HG03103 (cell line): ENCODE results near the gene TGFBR3.
A peak's percentile ranks its signal among the peaks of the same experiment; 100 is the strongest.

Experiments
- ATAC-seq: cut with Tn5 transposase; IDR thresholded peaks from one replicate; pipeline ENCODE4 v1.9.1; 2021; ENCODE audit warnings: low read depth; ENCODE audit not compliant: unreplicated experiment

TGFBR3 gene

DNA sequence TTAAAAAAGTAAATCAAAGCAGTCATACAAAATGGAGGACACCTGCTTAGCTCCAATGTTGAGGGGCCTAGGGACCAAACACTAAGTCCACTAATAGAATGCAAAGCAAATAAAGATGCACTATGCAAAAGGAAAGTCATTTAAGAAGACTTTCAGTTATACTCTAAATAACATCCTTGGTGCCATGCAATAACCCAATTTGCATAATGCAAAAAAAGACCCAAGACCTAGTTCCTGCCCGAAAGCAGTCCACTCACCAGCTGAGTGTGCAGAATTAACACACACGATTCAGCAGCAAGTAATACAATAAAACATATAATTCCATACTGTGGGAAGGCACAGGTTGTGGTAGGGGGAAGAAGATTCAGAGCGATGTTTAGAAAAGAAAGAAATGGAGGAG lies 101.8 kb downstream of the TGFBR3 start:
- peak; percentile 71 for ATAC-seq

DNA sequence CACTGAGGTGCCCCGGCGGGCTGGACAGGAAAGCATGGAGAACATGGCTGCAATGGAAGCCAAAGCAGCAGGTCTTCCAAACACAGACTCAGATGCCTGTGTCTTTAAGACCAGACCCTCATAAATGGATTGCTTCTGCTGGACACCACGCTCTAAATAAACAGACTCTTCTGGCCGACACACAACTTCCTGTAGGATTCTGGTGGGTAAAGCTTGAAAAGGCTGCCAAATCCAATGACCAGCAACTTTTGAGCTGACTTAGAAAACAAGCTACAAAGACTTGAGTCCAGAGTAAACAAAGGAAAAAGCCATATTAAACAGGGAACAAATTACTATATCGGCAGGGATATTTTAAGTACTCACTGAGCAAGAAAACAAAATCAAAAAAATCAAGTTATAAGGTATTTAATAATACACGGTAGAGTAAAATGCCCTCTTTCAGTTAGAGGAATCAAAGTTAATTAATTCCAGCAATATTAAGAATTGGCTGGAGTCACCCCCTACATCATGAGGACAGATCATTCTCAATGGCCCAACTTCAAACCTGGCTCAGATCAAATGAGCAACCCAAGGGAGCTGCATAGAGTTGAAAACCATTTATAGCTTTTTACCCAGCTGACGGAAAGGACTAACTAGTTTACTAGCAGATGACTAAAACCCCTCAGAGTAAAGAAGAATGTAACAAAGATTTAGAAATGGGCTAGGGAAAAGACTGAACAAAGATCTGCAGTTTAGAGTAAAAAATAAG lies 102.4 kb downstream of the TGFBR3 start:
- no peak for ATAC-seq

- no peak for ATAC-seq
These were observed 103.9 kb downstream of the TGFBR3 start for GRCh38 chr1:91781901-91782622.

GRCh38 chr1:91781371-91781825 lies 104.6 kb downstream of the TGFBR3 start:
- ATAC-seq: no peak

GRCh38 chr1:91779548-91780021 lies 106.4 kb downstream of the TGFBR3 start:
- no peak for ATAC-seq

DNA sequence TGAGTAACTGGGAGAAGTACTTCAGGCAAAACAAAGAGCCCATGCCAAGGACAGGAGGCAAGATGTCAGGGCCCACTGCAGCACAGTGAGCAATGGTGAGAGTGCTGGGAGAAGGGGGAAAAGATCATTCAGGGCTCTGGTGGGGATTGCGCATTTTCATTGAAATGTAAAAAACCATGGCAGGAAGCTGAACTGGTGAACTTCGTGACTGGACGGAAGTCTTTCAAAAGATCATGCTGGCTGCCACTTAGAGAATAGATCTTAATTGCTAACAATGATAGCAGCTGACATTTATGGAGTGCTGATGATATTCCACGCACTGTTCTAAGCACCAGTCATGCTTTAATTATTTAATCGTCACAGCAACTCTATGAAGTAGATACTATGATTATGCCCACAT lies 107.0 kb downstream of the TGFBR3 start:
- no peak for ATAC-seq

- no peak for ATAC-seq
These were observed 108.2 kb downstream of the TGFBR3 start for GRCh38 chr1:91777630-91778300.

- no peak for ATAC-seq
These were observed 108.8 kb downstream of the TGFBR3 start for GRCh38 chr1:91777196-91777595.

DNA sequence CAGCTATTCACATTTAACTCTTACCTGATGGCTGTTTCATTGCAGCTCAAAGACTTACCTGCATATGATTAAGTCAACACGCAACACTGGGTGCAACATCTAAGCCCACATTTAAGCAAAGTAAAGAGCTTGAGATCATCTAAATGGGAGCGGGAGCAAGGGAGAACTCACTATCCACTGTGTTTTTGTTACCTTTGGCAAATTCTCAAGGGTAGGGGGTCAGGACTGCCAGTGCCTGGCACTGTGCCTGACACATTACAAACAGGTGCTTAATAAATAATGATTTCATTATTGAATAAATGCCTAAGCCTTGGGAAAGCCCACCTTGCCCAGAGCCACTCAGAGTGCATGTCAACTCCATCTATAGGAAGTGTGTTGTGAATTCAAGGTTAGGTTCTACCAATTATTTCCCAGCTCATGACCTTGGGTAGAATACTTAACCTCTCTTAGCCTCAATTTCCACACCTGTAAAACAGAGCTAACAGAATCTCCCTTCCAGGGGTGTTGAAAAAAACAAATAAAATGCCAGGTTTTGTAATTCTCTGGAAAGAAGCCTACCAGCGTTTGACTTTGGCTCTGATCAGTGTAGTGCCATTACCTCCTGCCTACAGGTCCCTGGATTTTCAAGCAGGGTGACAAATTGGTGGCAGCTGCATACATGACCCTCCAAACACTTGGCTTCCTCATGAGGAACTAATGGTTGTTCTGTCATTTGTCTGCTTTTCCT lies 109.7 kb downstream of the TGFBR3 start:
- no peak for ATAC-seq

DNA sequence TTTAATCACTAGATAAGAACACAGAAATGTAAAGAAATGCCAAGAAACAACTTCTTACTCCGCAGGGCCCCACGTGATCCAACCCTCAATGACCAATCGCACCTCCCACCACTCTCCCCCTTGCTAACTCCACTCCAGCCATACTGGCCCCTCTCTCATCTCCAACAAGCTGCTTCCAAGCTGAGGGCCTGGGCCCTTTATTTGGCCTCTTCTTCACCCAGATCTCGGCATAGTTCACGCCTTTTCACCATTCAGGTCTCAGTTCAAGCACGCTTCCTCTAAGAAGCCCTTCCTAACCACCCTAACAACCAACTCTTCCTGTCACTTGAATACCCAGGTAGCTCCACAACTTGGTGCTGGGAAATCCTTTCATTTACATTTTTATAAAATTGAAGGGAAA lies 110.7 kb downstream of the TGFBR3 start:
- no peak for ATAC-seq

DNA sequence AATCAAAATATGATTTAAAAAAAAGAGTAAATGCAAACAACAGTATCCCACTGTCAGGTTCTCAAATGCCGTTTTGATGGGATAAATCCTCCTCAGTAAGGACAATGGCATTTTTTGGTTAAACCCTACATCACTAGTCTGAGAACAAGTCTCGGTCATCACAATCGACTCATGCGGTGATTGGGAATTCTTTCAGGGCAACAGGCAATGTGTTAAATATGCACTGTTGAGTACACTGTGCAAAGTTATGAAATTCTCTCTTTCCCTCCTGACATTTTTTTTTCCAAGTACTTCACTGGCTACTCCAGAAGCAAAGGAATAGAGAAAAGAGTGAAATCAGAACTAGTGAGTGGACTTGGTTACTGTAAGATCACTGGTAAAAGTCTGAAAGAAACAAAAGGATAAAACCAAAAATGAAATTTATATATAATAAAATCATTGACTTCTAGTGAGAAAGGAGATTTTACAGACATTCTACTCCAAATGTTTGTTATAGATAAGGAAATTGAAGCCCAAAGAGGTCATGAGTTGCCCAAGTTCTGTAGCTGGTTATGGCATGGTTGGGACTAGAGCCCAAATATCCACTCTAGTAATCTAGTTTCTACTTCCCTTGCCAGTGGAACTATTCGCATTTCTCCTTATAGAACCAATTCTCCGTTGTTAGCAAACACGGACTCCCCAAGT lies 111.3 kb downstream of the TGFBR3 start:
- ATAC-seq: no peak

- ATAC-seq: no peak
These were observed 114.2 kb downstream of the TGFBR3 start for GRCh38 chr1:91771717-91772116.

GRCh38 chr1:91770667-91771268 lies 115.2 kb downstream of the TGFBR3 start:
- ATAC-seq: no peak

- ATAC-seq: no peak
These were observed 116.2 kb downstream of the TGFBR3 start for GRCh38 chr1:91769742-91770141.

DNA sequence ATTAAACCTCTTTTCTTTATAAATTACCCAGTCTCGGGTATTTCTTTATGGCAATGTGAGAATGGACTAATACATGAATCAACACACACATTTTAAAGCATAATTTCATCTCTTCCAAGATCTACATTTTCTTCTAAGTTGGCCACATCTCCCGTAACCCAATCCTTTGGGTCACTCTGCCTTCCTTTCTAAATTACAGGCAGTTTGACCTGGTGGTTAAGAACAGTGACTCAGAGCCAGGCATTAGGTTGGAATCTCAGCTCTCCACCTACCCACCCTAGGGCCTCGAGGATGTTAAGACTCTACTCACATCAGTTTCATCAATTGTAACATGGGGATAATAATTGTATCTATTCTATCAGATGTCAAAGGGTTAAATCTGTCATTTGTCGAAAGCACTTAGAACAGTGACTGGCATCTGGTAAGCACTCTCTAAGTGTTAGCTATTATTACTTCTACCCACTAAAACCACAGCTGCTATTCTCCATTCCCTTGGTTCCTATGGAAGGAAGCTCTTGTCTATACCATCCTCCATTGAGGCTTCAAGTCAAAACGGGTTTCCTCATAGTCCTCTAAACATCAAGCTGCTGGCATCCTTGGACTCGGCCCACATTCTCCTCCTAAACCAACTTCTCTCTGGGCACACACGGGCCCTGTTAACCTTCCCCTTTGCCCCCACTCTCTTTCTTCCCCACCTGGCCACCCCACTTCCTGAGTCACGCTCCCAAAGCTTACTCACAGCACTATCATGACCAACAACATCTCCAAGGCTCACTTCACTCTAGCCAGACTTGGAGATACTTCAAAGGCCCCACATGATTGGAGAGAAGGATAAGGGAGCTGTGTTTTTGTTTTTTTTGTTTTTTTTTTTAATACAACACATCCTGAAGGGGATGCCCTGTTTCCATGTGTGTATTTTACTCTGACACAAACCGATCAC lies 116.9 kb downstream of the TGFBR3 start:
- no peak for ATAC-seq

GRCh38 chr1:91768120-91768519 lies 117.8 kb downstream of the TGFBR3 start:
- no peak for ATAC-seq

DNA sequence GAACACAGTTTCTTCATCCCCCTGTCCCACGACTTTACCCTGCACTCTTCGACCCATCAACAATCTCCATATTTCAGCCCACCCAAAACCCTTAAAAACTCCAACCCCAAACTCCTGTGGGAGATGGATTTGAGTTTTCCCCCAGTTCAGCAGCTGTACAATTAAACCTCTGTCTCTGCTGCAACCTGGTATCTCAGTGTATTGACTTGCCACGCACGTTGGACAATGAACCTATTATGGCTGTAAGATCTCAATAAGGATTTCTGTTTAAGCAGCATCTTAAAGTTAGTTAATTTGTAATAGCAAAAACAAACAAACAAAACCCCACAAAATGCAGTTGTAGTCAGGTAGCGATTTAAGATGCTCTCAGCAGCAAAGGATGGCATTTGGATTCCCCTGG lies 119.1 kb downstream of the TGFBR3 start:
- no peak for ATAC-seq

- no peak for ATAC-seq
These were observed 120.0 kb downstream of the TGFBR3 start for GRCh38 chr1:91765880-91766443.
